ENCODE results near the gene SNX10. TPM values are rescaled to one million over a fixed set of nuclear protein-coding genes. Genes with fewer than 3 reads are reported as not detected.

The SNX10 gene
- total RNA-seq, 2 donors from 2014 or later: 2.3 to 5.6 TPM

- H3K9me3 ChIP-seq: no peaks in the 10 kb centered on the region
- H3K4me1 ChIP-seq (ENCODE audit: control insufficient read depth in 1 of 2, low read depth in 2 of 2): peaks cover 9 to 16% of the 10 kb centered on the region in 2 donors
- no peak overlapping the region for H3K4me3 ChIP-seq
- H3K27me3 ChIP-seq (replicated peaks; ENCODE audit: insufficient read depth): no peaks in the 10 kb centered on the region
- no peaks in the 10 kb centered on the region for H3K36me3 ChIP-seq
- DNase-seq (ENCODE audit: low spot score): no peak
- H3K27ac ChIP-seq: no peak overlapping the region
- no peak for ATAC-seq (ENCODE audit: insufficient number of reproducible peaks, low FRiP score, low read depth)
- no peak for TF ChIP-seq CTCF (IDR thresholded peaks at IDR 0.05)
Observed at GRCh38 chr7:26399736-26400135, 108.1 kb downstream of the SNX10 start.

GRCh38 chr7:26403640-26404039 lies 112.0 kb downstream of the SNX10 start:
- Histone ChIP-seq H3K4me3 (no peak overlapping the region), H3K9me3 (no peaks in the 10 kb centered on the region), H3K27ac (no peak overlapping the region), H3K27me3 (replicated peaks; ENCODE audit: insufficient read depth) (no peaks in the 10 kb centered on the region), H3K36me3 (no peaks in the 10 kb centered on the region), H3K4me1 (ENCODE audit: control insufficient read depth in 1 of 2, low read depth in 2 of 2) (peaks cover 5 to 8% of the 10 kb centered on the region in 2 donors)
- ATAC-seq (ENCODE audit: insufficient number of reproducible peaks, low FRiP score, low read depth) (no peak), DNase-seq (ENCODE audit: low spot score) (no peak)
- TF ChIP-seq CTCF (IDR thresholded peaks at IDR 0.05): no peak

DNA sequence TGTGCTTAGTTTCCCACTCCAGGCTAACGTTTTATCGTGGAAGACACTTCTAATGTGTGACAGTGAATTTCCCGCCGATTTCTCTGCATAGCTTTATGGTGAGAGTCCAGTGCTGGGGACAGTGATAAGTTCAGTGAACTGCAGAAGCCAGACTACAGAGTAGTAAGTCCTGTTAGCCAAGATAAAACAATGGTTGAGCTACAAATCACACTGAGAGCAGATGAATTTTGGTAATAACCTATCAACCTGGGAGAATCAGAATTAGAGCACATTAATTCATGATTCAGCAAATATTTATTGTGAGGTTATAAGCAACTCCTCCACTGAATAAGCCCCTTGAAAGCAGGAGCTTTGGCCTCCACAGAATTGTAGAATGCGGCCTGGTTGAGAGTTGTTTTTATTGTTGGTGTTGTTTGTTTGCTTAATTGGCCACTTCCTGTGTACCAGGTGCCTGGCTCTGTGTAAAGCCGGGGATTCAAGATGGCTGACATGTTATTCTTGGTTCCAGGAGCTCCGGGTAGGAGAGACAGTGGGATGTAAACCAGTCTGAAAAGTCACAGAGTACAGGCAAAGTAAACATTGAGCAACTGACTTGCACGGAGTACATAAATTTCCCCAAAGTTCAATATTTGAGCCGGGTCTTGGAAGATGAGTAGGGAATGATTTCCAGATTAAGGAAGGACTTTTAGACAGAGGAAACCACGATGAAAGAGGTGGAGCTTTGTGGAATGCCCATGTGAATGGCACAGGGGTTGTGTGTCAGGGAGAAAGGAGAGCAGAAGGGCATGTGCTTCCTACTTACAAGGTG lies 112.7 kb downstream of the SNX10 start:
- Histone ChIP-seq H3K4me1 (ENCODE audit: control insufficient read depth in 1 of 2, low read depth in 2 of 2) (peaks cover 0 to 1% of the 10 kb centered on the region in 2 donors), H3K4me3 (no peak overlapping the region), H3K27me3 (replicated peaks; ENCODE audit: insufficient read depth) (no peaks in the 10 kb centered on the region), H3K36me3 (no peaks in the 10 kb centered on the region), H3K27ac (no peak overlapping the region), H3K9me3 (no peaks in the 10 kb centered on the region)
- no peak for DNase-seq (ENCODE audit: low spot score)
- TF ChIP-seq CTCF (IDR thresholded peaks at IDR 0.05): no peak
- ATAC-seq (ENCODE audit: insufficient number of reproducible peaks, low FRiP score, low read depth): no peak

GRCh38 chr7:26406433-26406832 lies 114.8 kb downstream of the SNX10 start:
- no peak for TF ChIP-seq CTCF (IDR thresholded peaks at IDR 0.05)
- Histone ChIP-seq H3K9me3 (no peaks in the 10 kb centered on the region), H3K27ac (no peak overlapping the region), H3K4me1 (ENCODE audit: control insufficient read depth in 1 of 2, low read depth in 2 of 2) (no peaks in the 10 kb centered on the region), H3K4me3 (no peak overlapping the region), H3K36me3 (no peaks in the 10 kb centered on the region), H3K27me3 (replicated peaks; ENCODE audit: insufficient read depth) (no peaks in the 10 kb centered on the region)
- ATAC-seq (ENCODE audit: insufficient number of reproducible peaks, low FRiP score, low read depth) (no peak), DNase-seq (ENCODE audit: low spot score) (no peak)

GRCh38 chr7:26409661-26410547 lies 118.2 kb downstream of the SNX10 start:
- ATAC-seq (ENCODE audit: insufficient number of reproducible peaks, low FRiP score, low read depth): no peak
- DNase-seq (ENCODE audit: low spot score): no peak
- Histone ChIP-seq H3K36me3 (no peaks in the 10 kb centered on the region), H3K27ac (no peak overlapping the region), H3K27me3 (replicated peaks; ENCODE audit: insufficient read depth) (no peaks in the 10 kb centered on the region), H3K4me3 (no peak overlapping the region), H3K9me3 (no peaks in the 10 kb centered on the region), H3K4me1 (ENCODE audit: control insufficient read depth in 1 of 2, low read depth in 2 of 2) (no peaks in the 10 kb centered on the region)
- no peak for TF ChIP-seq CTCF (IDR thresholded peaks at IDR 0.05)

All from thoracic aorta (tissue), 2 donors.